Prostate gland (tissue), 2 donors: ENCODE measurements around the gene FBXO33.

ENCODE experiments used
- POLR2A ChIP-seq: fragments of 450-650 bp; IDR thresholded peaks from one replicate; pipeline ENCODE4 v1.6.1; 2016; ENCODE audit warnings: antibody characterized with exemption, mild to moderate bottlenecking
- POLR2AphosphoS5 ChIP-seq: sonication (generic); formaldehyde crosslinking; IDR thresholded peaks from one replicate; pipeline ENCODE4 v1.6.1; 2017; ENCODE audit warnings: antibody characterized with exemption
- TF ChIP-seq, protein P1 (sequence below), 4 experiments: fragments of 200-600 bp in 2 of 4; fragments of 450-650 bp in 2 of 4; sonication (generic) in 2 of 4; IDR thresholded peaks; 1 replicate in 3 of 4; 2 replicates in 1 of 4; pipeline ENCODE4 v1.5.1; 2016 to 2019; ENCODE audit warnings: antibody characterized with exemption in 4 of 4, mild to moderate bottlenecking in 2 of 4, moderate library complexity in 2 of 4

- TF ChIP-seq, protein P1, sequence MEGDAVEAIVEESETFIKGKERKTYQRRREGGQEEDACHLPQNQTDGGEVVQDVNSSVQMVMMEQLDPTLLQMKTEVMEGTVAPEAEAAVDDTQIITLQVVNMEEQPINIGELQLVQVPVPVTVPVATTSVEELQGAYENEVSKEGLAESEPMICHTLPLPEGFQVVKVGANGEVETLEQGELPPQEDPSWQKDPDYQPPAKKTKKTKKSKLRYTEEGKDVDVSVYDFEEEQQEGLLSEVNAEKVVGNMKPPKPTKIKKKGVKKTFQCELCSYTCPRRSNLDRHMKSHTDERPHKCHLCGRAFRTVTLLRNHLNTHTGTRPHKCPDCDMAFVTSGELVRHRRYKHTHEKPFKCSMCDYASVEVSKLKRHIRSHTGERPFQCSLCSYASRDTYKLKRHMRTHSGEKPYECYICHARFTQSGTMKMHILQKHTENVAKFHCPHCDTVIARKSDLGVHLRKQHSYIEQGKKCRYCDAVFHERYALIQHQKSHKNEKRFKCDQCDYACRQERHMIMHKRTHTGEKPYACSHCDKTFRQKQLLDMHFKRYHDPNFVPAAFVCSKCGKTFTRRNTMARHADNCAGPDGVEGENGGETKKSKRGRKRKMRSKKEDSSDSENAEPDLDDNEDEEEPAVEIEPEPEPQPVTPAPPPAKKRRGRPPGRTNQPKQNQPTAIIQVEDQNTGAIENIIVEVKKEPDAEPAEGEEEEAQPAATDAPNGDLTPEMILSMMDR (IDR thresholded peaks at IDR 0.05): no peak
- TF ChIP-seq POLR2A (no peak), POLR2AphosphoS5 (no peak)
Observed at GRCh38 chr14:39435241-39435640, 3.0 kb upstream of the FBXO33 start.
